MM.1S (cell line): ENCODE results near the gene STIM1.
"Not testable (repeated sequence)": the region's sequence is repeated elsewhere in the genome, so short reads cannot be mapped to it uniquely, and the experiment has no call there.

Experiments used
- DNase-seq: peaks from one replicate; pipeline ENCODE4 v3.0.0-alpha.2; 2015
- H2AFZ ChIP-seq: fragments of 300-600 bp; sonication (generic); 2 replicates; pipeline ENCODE4 v1.6.0; 2016; ENCODE audit warnings: antibody characterized with exemption, low read length
- H3F3A ChIP-seq: fragments of 300-600 bp; sonication (generic); 2 replicates; pipeline ENCODE4 v1.6.1; 2016; ENCODE audit warnings: mild to moderate bottlenecking, antibody characterized with exemption, low read length, moderate library complexity, mixed read lengths; ENCODE audit not compliant: insufficient read depth
- H3K27ac ChIP-seq: fragments of 300-600 bp; sonication (generic); 2 replicates; pipeline ENCODE4 v1.5.1; 2016; ENCODE audit warnings: mild to moderate bottlenecking, low read length
- H3K27me3 ChIP-seq: fragments of 300-600 bp; sonication (generic); replicated peaks from 2 replicates; pipeline ENCODE4 v1.6.0; 2016; ENCODE audit warnings: low read length; ENCODE audit not compliant: insufficient read depth
- H3K36me3 ChIP-seq: fragments of 300-600 bp; sonication (generic); replicated peaks from 2 replicates; pipeline ENCODE4 v1.6.1; 2016; ENCODE audit warnings: mild to moderate bottlenecking, low read length, mixed read lengths; ENCODE audit not compliant: insufficient read depth
- H3K4me1 ChIP-seq: fragments of 300-600 bp; sonication (generic); 2 replicates; pipeline ENCODE4 v1.6.1; 2016; ENCODE audit warnings: low read length, mixed read lengths
- H3K4me2 ChIP-seq: fragments of 300-600 bp; sonication (generic); 2 replicates; pipeline ENCODE4 v1.6.0; 2016; ENCODE audit warnings: low read depth, low read length
- H3K4me3 ChIP-seq: fragments of 300-600 bp; sonication (generic); 2 replicates; pipeline ENCODE4 v1.5.1; 2016; ENCODE audit warnings: low read length, mixed read lengths
- H3K79me2 ChIP-seq: fragments of 300-600 bp; sonication (generic); 2 replicates; pipeline ENCODE4 v1.6.1; 2016; ENCODE audit warnings: mixed run types, low read length, mixed read lengths
- H3K9ac ChIP-seq: fragments of 300-600 bp; sonication (generic); 2 replicates; pipeline ENCODE4 v1.6.1; 2016; ENCODE audit warnings: low read length, mixed read lengths
- H3K9me2 ChIP-seq: fragments of 300-600 bp; sonication (generic); replicated peaks from 2 replicates; pipeline ENCODE4 v1.6.1; 2016; ENCODE audit warnings: mild to moderate bottlenecking, low read length, mixed read lengths; ENCODE audit not compliant: insufficient read depth
- H3K9me3 ChIP-seq: fragments of 300-600 bp; sonication (generic); replicated peaks from 2 replicates; pipeline ENCODE4 v1.6.1; 2016; ENCODE audit warnings: mild to moderate bottlenecking, low read length, mixed read lengths; ENCODE audit not compliant: insufficient read depth
- H4K20me1 ChIP-seq: fragments of 300-600 bp; sonication (generic); 2 replicates; pipeline ENCODE4 v1.6.1; 2016; ENCODE audit warnings: mild to moderate bottlenecking, low read length, moderate library complexity, mixed read lengths; ENCODE audit not compliant: insufficient read depth
- EZH2 ChIP-seq: fragments of 300-600 bp; sonication (generic); optimal IDR thresholded peaks from 2 replicates; pipeline ENCODE3; 2017; ENCODE audit warnings: low read depth, mild to moderate bottlenecking, antibody characterized with exemption, low read length, mixed read lengths
- EZH2phosphoT487 ChIP-seq: fragments of 300-600 bp; sonication (generic); IDR thresholded peaks from 2 replicates; pipeline ENCODE4 v1.6.1; 2018; ENCODE audit warnings: antibody characterized with exemption, low read length
- TF ChIP-seq, protein P1 (sequence below): fragments of 300-600 bp; sonication (generic); IDR thresholded peaks from 2 replicates; pipeline ENCODE4 v1.5.1; 2016; ENCODE audit warnings: antibody characterized with exemption, low read length, mixed read lengths

The STIM1 gene

DNA sequence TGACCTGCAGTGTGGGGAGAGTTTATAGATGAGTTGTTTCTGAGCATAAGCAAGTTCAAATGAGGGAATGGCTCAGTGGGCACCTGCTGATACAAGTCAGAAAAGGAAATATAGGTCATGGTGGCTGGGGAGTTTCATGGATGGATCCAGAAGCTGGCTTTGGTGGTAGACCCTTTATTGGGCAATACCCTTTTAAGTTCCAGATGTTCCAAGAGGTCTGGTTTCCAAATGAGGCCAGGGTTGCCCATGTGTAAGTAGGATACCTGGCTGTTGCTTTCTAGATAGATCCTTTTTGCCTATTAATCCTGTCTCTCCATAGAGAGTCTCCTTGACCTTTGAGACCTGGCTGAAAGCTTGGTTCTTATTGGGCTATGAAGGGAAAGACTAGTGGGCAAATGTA is 2.2 kb downstream of the STIM1 start:
- no peaks in the 10 kb centered on the region for H3K27me3 ChIP-seq
- H3F3A ChIP-seq = peaks cover 66% of the 10 kb centered on the region
- H3K27ac ChIP-seq = peak overlapping the region; percentile 79; the same call in 1 of the 2 replicates
- H3K4me2 ChIP-seq = peak overlapping the region; percentile 88
- DNase-seq = no peak
- no peaks in the 10 kb centered on the region for H4K20me1 ChIP-seq
- peaks cover 71% of the 10 kb centered on the region for H3K79me2 ChIP-seq
- H3K4me1 ChIP-seq = peaks cover 61% of the 10 kb centered on the region
- H3K9me3 ChIP-seq = no peaks in the 10 kb centered on the region
- H3K36me3 ChIP-seq = no peaks in the 10 kb centered on the region
- H2AFZ ChIP-seq = no peak overlapping the region
- TF ChIP-seq EZH2phosphoT487 = no peak
- H3K9me2 ChIP-seq = no peaks in the 10 kb centered on the region
- H3K9ac ChIP-seq = peak overlapping the region; percentile 47; the same call in 1 of the 2 replicates
- peak overlapping the region; percentile 75 for H3K4me3 ChIP-seq

DNA sequence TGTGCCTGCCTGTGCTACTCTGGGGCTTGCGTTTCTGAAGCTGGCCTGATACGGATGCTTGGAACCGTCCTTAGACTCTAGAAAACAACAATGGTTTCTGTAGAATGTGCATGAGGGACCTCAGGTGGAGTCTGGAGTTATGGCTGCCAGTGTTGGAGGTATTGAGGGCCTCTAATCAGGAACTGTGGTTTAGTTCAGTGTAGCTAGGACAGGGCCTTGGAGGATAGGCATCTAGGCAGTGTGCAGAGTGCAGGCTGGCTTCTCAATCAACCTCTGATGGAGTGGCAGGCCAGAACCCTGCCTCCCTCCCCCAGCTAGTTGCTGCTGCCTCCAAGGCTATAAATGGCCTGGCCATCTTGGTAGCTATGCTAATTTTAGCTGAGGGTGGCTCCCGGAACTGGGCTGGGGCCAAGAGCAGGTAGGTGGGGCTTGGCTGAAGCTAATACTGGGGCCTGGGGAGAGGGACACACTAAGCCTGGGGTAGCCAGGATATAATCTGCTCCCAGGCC is 4.0 kb downstream of the STIM1 start:
- Histone ChIP-seq H3F3A (peaks cover 49% of the 10 kb centered on the region), H3K36me3 (no peaks in the 10 kb centered on the region), H3K9me2 (no peaks in the 10 kb centered on the region), H3K27ac (peak overlapping the region; percentile 79), H3K4me2 (peak overlapping the region; percentile 88), H3K27me3 (no peaks in the 10 kb centered on the region), H3K9ac (peak overlapping the region; percentile 47; the same call in 1 of the 2 replicates), H3K4me1 (peaks cover 49% of the 10 kb centered on the region), H4K20me1 (no peaks in the 10 kb centered on the region), H3K79me2 (peaks cover 89% of the 10 kb centered on the region), H2AFZ (0 out of 2 replicates have a peak overlapping the region, but pooled peaks have one; percentile 14), H3K9me3 (no peaks in the 10 kb centered on the region), H3K4me3 (peak overlapping the region; percentile 75)
- peak; percentile 85 for DNase-seq
- TF ChIP-seq, protein P1, sequence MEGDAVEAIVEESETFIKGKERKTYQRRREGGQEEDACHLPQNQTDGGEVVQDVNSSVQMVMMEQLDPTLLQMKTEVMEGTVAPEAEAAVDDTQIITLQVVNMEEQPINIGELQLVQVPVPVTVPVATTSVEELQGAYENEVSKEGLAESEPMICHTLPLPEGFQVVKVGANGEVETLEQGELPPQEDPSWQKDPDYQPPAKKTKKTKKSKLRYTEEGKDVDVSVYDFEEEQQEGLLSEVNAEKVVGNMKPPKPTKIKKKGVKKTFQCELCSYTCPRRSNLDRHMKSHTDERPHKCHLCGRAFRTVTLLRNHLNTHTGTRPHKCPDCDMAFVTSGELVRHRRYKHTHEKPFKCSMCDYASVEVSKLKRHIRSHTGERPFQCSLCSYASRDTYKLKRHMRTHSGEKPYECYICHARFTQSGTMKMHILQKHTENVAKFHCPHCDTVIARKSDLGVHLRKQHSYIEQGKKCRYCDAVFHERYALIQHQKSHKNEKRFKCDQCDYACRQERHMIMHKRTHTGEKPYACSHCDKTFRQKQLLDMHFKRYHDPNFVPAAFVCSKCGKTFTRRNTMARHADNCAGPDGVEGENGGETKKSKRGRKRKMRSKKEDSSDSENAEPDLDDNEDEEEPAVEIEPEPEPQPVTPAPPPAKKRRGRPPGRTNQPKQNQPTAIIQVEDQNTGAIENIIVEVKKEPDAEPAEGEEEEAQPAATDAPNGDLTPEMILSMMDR = no peak
- TF ChIP-seq EZH2 (no peak), EZH2phosphoT487 (no peak)

DNA sequence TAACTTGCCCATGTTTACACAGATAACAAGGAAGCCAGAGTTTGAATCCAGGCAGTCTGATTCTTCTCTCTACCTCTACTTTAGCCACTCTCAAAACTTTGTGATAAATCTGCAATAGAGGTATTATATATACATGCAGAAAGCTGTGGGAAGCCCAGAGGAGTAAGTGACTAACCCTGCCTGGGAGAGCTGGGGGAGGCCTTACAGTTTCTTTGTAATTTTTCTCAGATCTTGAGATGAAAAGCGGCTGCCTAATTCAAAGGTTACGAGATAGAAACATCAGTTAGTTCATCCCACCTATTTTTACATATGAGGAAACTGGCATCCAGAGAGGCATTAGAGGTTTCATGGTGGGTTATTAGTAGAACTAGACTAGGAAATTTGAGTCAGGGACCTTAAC is 4.9 kb downstream of the STIM1 start:
- TF ChIP-seq, protein P1 = no peak
- TF ChIP-seq EZH2phosphoT487 (no peak), EZH2 (no peak)
- 0 out of 2 replicates have a peak overlapping the region, but pooled peaks have one; percentile 9 for H3K4me3 ChIP-seq
- H3K9me3 ChIP-seq = no peaks in the 10 kb centered on the region
- no peaks in the 10 kb centered on the region for H3K9me2 ChIP-seq
- H3K4me1 ChIP-seq = peaks cover 59% of the 10 kb centered on the region
- H3K4me2 ChIP-seq = peak overlapping the region; percentile 88
- no peak overlapping the region for H3K9ac ChIP-seq
- no peaks in the 10 kb centered on the region for H4K20me1 ChIP-seq
- H3K36me3 ChIP-seq = no peaks in the 10 kb centered on the region
- no peaks in the 10 kb centered on the region for H3K27me3 ChIP-seq
- H3K27ac ChIP-seq = no peak overlapping the region
- peaks cover 46% of the 10 kb centered on the region for H3F3A ChIP-seq
- H2AFZ ChIP-seq = no peak overlapping the region
- H3K79me2 ChIP-seq = peaks cover 99% of the 10 kb centered on the region
- no peak for DNase-seq

DNA sequence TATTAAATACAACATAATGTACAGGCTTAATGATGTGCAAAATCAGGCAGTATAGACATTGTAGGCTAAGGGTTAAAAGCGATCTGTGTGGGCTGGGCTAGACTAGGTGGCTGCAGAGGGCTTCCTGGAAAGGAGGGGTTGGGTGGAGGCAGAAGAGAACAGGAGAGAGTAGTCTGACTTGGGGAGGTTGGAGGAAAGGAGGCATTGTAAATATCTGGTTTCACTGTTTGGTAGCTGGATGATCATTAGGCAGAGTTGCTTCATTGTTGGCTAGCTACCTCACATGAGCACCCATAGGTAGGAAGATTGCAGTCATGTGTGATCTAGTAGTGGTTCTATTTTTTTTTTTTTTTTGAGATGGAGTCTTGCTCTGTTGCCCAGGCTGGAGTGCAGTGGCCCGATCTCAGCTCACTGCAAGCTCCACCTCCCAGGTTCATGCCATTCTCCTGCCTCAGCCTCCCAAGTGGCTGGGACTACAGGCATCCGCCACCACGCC is 5.5 kb downstream of the STIM1 start:
- Histone ChIP-seq H3K4me1 (peaks cover 64% of the 10 kb centered on the region), H3F3A (peaks cover 49% of the 10 kb centered on the region), H3K4me3 (peak overlapping the region; percentile 9; the same call in 1 of the 2 replicates), H3K4me2 (peak overlapping the region; percentile 88), H3K79me2 (peaks cover 100% of the 10 kb centered on the region)
- H3K27me3 ChIP-seq, H4K20me1 ChIP-seq, H3K9me3 ChIP-seq, H3K9me2 ChIP-seq, H3K36me3 ChIP-seq, H2AFZ ChIP-seq, DNase-seq, H3K9ac ChIP-seq, H3K27ac ChIP-seq: not testable (repeated sequence)
